GM12874 (cell line): ENCODE data around the gene CTTNBP2.

Source experiments
- TF ChIP-seq, protein P1 (sequence below): IDR thresholded peaks from 2 replicates; pipeline ENCODE4 v1.5.1; 2011; ENCODE audit warnings: low read depth, mild to moderate bottlenecking, control low read depth, low read length, moderate library complexity; ENCODE audit not compliant: insufficient read depth

Gene CTTNBP2

DNA sequence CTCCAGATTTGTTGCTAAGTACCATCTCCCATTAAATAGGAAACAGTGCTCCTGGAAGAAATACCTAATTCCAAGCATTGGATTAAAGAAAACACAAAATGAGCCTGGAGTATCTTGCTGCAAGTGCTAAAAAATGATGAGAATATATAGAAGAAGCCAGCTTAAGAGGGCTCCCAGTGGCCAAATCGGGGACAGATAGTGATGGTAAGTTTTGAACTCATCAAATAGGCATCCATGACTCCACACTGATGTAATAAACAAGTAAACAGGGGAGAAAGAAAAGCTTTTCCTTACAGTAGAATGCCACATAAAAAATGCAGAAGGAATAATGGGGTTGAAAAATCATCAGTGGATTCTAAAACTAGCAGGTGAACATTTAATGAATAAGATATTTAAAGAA, 72.4 kb downstream of the CTTNBP2 start:
- TF ChIP-seq, protein P1, sequence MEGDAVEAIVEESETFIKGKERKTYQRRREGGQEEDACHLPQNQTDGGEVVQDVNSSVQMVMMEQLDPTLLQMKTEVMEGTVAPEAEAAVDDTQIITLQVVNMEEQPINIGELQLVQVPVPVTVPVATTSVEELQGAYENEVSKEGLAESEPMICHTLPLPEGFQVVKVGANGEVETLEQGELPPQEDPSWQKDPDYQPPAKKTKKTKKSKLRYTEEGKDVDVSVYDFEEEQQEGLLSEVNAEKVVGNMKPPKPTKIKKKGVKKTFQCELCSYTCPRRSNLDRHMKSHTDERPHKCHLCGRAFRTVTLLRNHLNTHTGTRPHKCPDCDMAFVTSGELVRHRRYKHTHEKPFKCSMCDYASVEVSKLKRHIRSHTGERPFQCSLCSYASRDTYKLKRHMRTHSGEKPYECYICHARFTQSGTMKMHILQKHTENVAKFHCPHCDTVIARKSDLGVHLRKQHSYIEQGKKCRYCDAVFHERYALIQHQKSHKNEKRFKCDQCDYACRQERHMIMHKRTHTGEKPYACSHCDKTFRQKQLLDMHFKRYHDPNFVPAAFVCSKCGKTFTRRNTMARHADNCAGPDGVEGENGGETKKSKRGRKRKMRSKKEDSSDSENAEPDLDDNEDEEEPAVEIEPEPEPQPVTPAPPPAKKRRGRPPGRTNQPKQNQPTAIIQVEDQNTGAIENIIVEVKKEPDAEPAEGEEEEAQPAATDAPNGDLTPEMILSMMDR, result no peak

- TF ChIP-seq, protein P1, result no peak
Measured at GRCh38 chr7:117800406-117800805, 72.8 kb downstream of the CTTNBP2 start.

- TF ChIP-seq, protein P1, result no peak
Measured at GRCh38 chr7:117796889-117797288, 76.4 kb downstream of the CTTNBP2 start.

GRCh38 chr7:117793976-117794375, 79.3 kb downstream of the CTTNBP2 start:
- TF ChIP-seq, protein P1, result no peak

DNA sequence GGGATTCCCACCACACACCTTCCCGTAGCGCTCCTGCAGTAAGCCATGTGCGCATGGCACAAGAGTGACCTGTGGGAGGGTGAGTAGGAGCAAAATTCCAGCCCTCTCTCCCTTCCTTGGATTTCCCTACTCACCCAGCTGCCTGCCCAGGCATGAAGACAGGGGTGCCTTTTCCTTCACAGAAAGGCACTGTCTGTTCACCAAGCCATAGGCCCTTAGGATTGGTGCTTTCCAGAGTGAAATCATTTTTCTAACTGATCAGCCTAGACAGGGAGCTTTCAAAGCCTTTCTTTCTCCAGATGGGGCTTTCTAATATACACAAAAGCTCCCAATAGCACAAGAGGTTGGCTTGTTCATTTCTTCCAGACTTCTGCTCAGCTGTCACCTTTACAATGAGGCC, 79.7 kb downstream of the CTTNBP2 start:
- TF ChIP-seq, protein P1, result no peak

GRCh38 chr7:117791877-117792780, 81.1 kb downstream of the CTTNBP2 start:
- TF ChIP-seq, protein P1, result peak; percentile 32; the same call in 1 of the 2 replicates

GRCh38 chr7:117790731-117791130, 82.5 kb downstream of the CTTNBP2 start:
- TF ChIP-seq, protein P1, result no peak
